Measurements from ENCODE around the gene SLC5A12. TPM values are rescaled to one million over a fixed set of nuclear protein-coding genes. Genes with fewer than 3 reads are reported as not detected.

Gene SLC5A12
- total RNA-seq, 2 donors from 2014 or later, result not detected

- intact Hi-C loops (cut with DNase I), result no loop called here
- no peak overlapping the region for H3K27ac ChIP-seq
- H3K4me3 ChIP-seq, result no peak overlapping the region
- 78% methylated on average over 1 of the region's 1 CpG for WGBS
- no peaks in the 10 kb centered on the region for H3K27me3 ChIP-seq (replicated peaks; ENCODE audit: insufficient read depth)
- no peaks in the 10 kb centered on the region for H3K9me3 ChIP-seq
- DNase-seq (ENCODE audit: low spot score), result no peak
- no peaks in the 10 kb centered on the region for H3K36me3 ChIP-seq
- TF ChIP-seq POLR2A (IDR thresholded peaks at IDR 0.05) (no peak), CTCF (IDR thresholded peaks at IDR 0.05) (no peak), POLR2AphosphoS5 (IDR thresholded peaks at IDR 0.05) (no peak)
- no peaks in the 10 kb centered on the region for H3K4me1 ChIP-seq (replicated peaks)
These were observed 17.6 kb downstream of the SLC5A12 start for GRCh38 chr11:26704249-26704648.

- no peaks in the 10 kb centered on the region for H3K27me3 ChIP-seq (replicated peaks; ENCODE audit: insufficient read depth)
- TF ChIP-seq POLR2AphosphoS5 (IDR thresholded peaks at IDR 0.05) (no peak), CTCF (IDR thresholded peaks at IDR 0.05) (no peak), POLR2A (IDR thresholded peaks at IDR 0.05) (no peak)
- no peak overlapping the region for H3K4me3 ChIP-seq
- WGBS, result 82% methylated on average over 5 of the region's 5 CpGs
- H3K4me1 ChIP-seq (replicated peaks), result no peaks in the 10 kb centered on the region
- H3K36me3 ChIP-seq, result no peaks in the 10 kb centered on the region
- no peak for DNase-seq (ENCODE audit: low spot score)
- intact Hi-C loops (cut with DNase I), result no loop called here
- H3K9me3 ChIP-seq, result no peaks in the 10 kb centered on the region
- H3K27ac ChIP-seq, result no peak overlapping the region
These were observed 18.3 kb downstream of the SLC5A12 start for GRCh38 chr11:26703411-26704191.

- intact Hi-C loops (cut with DNase I), result no loop called here
- no peaks in the 10 kb centered on the region for H3K27me3 ChIP-seq (replicated peaks; ENCODE audit: insufficient read depth)
- no peaks in the 10 kb centered on the region for H3K9me3 ChIP-seq
- TF ChIP-seq POLR2AphosphoS5 (IDR thresholded peaks at IDR 0.05) (no peak), POLR2A (IDR thresholded peaks at IDR 0.05) (no peak), CTCF (IDR thresholded peaks at IDR 0.05) (no peak)
- H3K36me3 ChIP-seq, result no peaks in the 10 kb centered on the region
- no peak overlapping the region for H3K4me3 ChIP-seq
- H3K4me1 ChIP-seq (replicated peaks), result no peaks in the 10 kb centered on the region
- DNase-seq (ENCODE audit: low spot score), result no peak
- H3K27ac ChIP-seq, result no peak overlapping the region
These were observed 19.5 kb downstream of the SLC5A12 start for GRCh38 chr11:26702406-26702805.

- DNase-seq (ENCODE audit: low spot score), result no peak
- intact Hi-C loops (cut with DNase I), result no loop called here
- WGBS, result 75% methylated on average over 3 of the region's 3 CpGs
- Histone ChIP-seq H3K9me3 (no peaks in the 10 kb centered on the region), H3K4me3 (no peak overlapping the region), H3K27ac (no peak overlapping the region), H3K36me3 (no peaks in the 10 kb centered on the region), H3K27me3 (replicated peaks; ENCODE audit: insufficient read depth) (no peaks in the 10 kb centered on the region), H3K4me1 (replicated peaks) (no peaks in the 10 kb centered on the region)
- TF ChIP-seq POLR2AphosphoS5 (IDR thresholded peaks at IDR 0.05) (no peak), POLR2A (IDR thresholded peaks at IDR 0.05) (no peak), CTCF (IDR thresholded peaks at IDR 0.05) (no peak)
These were observed 21.2 kb downstream of the SLC5A12 start for GRCh38 chr11:26700574-26701235.

- Histone ChIP-seq H3K27me3 (replicated peaks; ENCODE audit: insufficient read depth) (no peaks in the 10 kb centered on the region), H3K27ac (no peak overlapping the region), H3K36me3 (no peaks in the 10 kb centered on the region), H3K9me3 (no peaks in the 10 kb centered on the region), H3K4me1 (replicated peaks) (no peaks in the 10 kb centered on the region), H3K4me3 (no peak overlapping the region)
- TF ChIP-seq POLR2A (IDR thresholded peaks at IDR 0.05) (no peak), CTCF (IDR thresholded peaks at IDR 0.05) (no peak), POLR2AphosphoS5 (IDR thresholded peaks at IDR 0.05) (no peak)
- no peak for DNase-seq (ENCODE audit: low spot score)
- 96% methylated on average over 2 of the region's 2 CpGs for WGBS
- intact Hi-C loops (cut with DNase I), result no loop called here
These were observed 23.6 kb downstream of the SLC5A12 start for GRCh38 chr11:26698224-26698623.

All from prostate gland (tissue), 2 donors.